NCI-H526 treated with DMSO at 0.1 percent for 48 hours (cell line): ENCODE measurements around the gene RGS6.
A peak's percentile ranks its signal among the peaks of the same experiment; 100 is the strongest.

ENCODE experiments used
- DNase-seq: peaks from one replicate; lab custom pipeline; 2025; lab: John Stamatoyannopoulos, UW

The RGS6 gene

DNA sequence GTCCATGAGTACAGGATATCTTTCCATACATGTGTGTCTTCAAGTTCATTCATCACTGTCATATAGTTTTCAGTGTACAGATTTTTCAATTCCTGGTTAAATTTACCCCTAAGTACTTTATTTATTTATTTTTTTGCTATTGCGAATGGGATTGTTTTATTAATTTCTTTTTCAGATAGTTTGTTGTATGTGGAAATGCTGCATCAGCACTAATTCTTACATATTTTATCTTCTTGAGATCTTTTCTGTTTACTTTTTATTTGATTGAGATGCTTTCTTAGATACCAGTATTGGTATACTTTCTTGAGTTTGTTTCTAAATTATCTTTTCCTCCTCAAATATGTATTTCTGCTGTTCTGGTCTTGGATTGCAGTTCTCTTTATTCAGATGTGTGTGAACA lies 148.9 kb downstream of the RGS6 start:
- DNase-seq: no peak

DNA sequence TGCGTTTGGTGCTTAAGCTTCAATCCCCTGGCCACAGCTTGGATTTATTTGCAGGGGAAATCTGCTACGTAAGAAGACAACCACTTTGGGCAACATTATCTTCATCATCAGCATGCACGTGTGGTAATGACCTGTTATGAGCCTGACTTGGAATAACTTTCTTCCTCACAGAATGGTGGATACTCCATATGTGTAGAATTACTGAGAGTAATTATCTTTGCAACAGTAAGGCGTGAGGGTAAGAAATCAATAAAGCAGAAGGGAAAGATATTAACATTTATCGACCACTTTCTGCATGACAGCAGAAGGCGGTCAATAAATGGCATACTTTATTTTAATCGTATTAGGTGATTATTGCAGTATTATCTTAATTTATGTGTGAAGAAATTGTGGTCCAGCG lies 152.7 kb downstream of the RGS6 start:
- DNase-seq: no peak

DNA sequence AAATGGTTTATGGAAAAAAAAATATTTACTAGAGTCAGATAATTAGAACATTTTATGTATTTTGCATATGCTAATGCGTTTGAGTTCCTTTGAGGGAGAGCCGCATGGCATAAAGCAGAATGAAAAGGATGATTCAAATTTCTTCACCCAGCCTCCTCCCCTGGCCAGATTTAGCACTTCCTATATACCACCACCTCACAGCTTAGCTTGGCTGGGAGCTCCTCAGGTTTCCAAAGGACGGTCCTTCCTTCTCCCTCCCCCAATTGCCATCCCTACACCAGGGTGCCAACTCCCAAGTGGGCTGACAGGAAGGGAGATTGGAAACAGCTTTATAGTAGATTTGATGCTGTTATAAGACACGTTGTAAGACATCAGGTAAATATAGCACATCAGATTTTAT lies 157.4 kb downstream of the RGS6 start:
- DNase-seq: no peak

DNA sequence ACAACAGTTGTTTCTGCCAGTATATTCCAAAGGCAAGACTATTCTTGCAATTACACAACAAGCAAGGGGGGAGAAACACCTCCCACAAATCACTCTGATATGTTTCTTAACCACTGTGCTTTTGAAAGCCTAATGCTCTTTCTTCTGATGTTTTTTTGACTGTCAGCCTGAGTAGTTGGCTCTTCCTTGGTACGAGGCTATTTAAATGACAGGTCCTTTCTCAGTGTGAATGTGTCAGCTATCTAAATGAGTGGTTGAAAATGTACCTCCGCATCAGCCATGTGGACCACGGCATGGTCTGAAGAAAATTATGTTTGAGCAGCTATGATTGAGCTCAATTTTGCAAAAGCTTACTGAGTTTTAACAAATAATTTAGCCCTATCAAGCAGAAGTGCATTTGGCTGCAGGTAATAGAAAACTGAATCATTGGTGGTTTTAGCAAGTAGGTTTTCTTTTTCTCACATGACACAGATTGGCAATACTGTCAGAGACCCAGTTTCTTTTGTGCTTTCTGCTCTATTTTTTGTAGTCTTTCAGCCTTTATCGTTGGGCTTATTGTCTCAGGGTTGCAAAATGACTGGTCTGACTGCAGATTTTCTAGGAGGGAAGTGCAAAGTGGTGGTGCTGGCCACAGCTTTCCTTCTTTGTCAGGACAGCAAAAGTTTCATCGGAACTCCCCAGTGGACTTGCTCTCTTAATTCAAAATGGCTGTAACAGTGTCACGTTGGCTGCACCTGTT lies 162.8 kb downstream of the RGS6 start:
- no peak for DNase-seq

DNA sequence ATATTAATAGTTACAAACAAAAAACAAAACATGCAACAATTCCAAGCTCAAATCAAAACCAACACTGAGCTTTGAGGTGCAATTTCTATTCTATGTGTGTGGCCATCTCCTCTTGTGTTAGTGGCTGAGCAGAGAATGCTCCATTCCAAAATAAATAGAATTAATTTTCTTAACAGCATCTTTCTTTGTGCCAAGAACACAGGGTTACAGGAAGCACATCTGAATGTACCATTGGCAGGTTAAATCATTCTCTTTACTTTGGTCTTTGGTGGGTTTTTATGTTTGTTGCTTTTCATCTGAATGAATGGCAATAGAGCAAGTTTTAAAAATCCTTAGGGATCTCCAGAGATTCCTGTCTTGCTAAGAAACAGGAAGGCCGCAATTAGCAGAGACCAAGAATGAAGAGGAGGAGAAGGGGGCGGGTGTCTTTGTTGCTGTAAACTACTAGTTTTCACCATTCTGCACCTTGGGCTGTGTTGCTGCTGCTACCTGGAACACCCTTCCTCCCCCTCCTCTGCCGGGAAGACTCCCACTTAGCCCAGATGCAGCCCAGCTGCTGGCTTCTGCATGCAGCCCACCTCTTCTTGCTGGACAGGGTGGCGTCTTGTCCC lies 165.0 kb downstream of the RGS6 start:
- DNase-seq: no peak

DNA sequence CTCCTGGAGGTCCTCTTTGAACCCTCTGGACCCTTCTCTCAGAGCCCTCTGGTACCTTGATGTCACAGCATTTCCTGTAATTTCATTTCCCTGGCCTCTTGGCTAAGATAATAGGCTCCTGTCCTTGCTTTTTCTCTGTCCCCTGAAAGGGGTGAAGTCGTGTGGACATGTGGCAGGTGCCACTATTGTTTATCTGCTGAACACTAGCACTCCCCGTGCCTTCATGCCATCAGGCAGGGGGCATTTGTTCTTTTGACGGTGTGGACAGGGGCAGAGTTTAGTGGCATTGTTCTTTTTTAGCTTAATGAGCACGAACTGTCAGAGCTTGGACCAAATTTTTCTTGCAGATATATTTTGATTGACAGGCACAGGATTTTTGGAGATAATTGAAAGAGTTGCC lies 166.0 kb downstream of the RGS6 start:
- DNase-seq: no peak

DNA sequence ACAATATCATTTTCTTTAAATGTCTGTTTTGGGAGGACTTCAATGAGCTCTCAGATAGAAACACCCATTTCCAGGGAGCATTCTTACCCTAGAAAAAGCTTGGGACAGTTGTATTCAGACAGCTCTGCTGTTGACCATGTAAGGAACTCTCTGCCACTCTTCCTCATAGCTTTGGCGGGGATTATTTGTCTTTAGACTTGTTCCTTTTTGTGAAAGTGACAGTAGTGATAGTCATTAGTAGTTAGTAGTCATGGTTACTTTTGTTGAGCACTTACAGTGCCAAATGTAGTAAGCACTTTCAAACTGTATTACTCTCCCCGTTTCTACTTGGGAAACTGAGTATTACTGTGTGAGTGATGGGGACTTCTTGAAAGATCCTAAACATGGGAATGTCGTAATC lies 167.3 kb downstream of the RGS6 start:
- DNase-seq: no peak

DNA sequence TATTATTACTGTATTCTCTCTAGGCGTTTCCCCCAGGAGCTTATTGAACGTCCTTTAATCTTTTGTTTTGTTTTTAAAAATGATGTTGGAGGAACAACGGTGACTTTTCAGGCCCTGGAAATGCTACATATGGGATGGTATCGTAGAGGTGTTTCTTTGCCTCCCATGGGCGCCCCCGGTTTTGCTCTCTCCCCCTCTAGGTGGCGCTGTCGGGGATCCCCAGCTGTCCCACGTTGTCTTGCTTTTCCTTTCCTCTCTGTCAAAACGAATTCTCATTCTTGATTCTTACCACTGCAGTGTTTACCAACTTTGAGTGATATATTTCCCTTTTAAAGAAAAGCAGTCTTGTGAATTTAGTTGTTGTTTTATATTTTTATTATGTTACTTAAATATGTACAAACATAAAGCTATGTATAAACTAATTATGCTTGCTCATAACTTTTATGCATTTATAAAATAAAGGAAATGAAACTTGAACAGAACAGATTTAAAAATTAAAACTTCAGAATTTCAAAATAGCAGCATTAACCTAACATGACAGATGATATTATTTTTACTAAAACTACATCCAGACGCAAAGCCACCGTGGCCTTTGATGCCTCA lies 171.9 kb downstream of the RGS6 start:
- DNase-seq: no peak

DNA sequence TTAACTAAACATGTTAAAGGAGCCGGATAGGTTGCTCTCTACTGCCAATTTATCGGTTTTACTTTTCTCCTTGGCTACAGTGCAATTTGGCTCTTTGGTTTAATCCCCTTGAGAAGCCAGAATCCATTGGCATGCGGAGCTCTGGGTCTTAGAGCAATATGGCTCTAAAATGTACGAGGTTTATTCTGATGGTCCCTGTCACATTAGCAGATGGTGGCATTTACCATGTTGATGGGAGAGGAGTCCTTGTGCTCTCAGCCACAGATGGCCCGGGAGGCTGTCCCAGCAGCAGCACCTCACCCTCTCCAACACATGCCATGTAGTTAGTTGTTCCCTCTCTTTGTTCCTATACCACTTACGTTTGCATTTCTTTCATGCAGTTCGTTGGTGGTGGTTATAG lies 179.7 kb downstream of the RGS6 start:
- no peak for DNase-seq

DNA sequence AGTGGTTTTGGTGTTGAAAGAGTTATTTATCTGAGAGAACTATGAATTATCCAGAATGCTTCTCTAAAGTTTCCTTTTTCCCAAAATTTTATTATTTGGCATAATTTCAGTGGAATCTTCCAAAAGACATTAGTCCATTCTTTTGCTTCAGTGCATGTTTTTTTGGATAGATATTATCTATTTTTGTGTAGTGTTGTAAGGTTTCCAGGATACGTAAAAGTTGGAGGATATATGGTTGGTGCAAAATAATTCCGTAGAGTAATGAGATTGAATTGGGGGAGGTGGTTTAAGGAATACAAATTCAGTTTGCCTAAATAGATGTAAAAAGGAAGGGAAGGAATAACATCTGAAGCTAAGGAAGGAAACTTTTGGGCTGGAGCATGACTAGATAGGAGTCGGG lies 186.6 kb downstream of the RGS6 start:
- no peak for DNase-seq

DNA sequence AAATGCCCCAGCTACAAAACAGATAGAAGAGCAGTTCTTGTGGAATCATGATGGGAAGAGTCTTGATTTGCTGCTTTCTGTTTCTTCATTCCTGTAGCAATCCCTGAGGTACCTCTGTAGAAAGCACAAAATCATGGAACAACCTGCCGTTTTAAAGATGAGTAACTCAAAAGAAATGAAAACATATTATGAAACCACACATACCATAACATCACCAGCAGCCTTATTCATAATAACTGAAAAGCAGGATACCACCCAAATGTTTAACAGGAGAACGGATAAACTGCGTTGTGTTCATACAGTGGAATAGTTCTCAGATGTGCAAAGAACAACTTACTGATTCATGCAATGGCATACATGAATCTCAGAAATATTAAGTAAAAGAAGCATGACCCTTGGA lies 188.1 kb downstream of the RGS6 start:
- DNase-seq: no peak

DNA sequence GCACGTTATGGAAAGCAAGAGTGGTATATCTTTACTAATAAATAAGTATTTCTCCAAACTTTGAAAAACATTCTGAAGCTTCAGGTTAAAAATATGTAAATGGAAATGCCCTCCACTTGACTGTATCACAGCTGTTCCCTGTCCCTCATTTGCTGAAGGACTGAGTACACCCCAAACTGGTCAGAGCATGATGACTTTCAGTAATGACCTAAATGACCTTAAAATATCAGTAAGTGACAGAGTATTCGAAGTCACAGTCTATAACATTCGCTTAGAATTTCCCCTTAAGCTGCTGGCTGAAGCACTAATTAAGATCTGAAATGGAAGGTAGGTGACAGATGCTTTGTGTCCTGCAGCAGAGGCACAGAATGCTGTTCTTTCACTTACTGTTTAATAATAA lies 191.5 kb downstream of the RGS6 start:
- no peak for DNase-seq

DNA sequence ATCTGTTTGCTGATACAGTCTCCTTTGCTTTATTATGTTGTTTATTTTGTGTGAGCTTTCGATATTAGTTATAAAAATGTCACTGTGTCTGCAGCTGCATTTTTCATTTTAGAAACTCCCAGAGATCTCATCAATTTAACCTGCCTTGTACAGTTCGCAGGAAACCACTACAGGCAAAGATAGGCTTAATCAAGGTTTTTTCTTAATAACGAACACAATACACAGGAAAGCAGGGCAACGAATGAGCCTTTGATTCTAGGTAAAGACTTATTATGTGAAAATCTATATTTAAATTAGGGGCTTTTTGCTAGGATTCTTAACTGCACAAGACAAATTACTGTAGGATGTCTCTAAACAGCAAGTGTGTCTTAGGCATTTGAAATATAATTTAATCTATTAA lies 191.9 kb downstream of the RGS6 start:
- no peak for DNase-seq

DNA sequence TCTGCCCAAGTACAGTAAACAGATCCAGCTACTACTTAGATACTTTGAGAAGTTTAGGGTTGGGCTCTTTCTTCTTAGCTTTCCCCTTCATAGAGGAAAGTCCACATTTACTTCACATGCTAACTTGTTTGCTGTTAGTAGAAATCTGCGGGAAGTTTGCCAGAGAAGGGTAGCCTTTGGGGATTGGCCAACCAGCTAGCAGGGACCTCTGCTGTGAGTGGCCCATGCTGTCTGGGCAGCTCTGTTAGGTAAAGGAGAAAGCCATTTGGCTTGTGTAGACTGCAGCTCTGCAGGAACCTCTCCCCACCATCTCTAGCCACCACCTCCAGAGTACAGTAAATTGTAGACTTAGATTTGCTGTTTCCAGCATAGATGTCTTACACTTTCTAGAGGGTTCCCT lies 193.9 kb downstream of the RGS6 start:
- DNase-seq: no peak

DNA sequence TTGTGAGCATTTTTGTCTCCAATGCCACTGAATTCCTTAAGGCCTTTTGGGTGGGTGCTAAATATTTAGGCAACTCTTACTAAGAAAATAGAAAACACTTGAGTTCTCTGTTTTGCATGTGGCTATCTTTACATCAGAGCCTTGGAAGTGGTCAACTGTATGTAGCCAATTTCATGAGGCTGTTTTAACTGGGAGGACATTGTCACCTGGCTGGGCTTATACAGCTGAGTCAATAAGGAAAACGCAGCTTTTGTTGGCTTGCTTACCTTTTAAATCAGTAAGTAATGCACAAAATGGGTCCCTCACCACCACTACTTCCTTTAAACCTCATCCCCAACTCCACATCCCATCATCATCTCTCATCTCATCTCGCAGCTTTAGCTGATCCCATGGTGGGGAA lies 194.3 kb downstream of the RGS6 start:
- DNase-seq: no peak

DNA sequence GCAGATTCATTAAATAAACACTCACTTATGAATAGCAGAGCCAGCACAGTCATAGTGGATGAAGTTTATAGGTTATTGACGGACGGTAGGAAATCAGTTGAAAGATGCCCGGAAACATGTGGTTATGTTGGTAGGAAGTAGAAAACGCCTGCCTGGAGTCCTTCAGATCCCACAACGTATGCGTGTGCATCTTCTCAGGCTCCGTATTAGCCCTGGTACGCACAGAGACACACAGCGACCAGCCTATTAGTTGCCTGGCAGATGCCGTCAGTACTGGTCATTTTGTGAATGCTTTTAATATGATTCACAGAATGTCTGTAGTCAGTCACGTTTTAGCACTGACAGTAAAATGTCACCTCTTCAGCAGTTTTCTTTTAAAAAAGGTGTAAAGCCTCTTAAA lies 196.4 kb downstream of the RGS6 start:
- no peak for DNase-seq

DNA sequence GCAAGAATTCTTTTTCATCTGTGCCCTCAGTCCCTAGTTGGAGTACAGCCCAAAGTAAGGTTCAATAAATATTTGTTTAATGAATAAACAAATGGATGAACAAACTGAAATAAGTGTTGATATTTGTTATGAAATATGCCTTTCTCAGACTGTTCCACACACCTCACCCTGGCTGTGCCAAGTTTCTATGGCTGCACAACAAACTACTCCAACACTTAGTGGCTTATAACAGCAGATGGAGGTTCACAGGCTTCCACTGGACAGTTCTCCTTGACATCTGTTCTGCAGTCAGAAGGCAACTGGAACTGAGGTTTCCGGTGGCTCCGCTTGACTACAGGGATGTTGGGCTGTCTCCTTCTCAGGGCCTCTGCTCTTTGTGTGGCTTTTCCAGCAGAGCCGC lies 197.1 kb downstream of the RGS6 start:
- no peak for DNase-seq

DNA sequence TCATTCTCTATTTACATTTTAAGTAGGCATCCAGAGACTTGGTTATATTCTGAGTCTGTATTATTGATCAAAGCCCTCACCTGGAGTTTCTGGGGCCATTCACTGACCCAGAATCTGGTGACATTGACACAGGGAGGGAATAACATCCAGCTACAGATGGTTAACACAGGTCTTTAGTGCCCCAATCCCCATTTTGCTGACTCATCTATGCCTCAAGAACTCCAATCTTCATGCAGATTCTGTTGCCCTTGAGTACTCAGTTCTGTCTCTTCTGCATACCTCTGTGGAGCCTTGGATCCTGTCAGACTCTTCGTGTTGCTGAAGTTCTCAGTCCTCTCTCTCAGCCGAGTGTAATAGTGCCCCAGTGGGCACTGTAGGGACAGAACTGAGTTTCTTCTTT lies 208.9 kb downstream of the RGS6 start:
- no peak for DNase-seq

DNA sequence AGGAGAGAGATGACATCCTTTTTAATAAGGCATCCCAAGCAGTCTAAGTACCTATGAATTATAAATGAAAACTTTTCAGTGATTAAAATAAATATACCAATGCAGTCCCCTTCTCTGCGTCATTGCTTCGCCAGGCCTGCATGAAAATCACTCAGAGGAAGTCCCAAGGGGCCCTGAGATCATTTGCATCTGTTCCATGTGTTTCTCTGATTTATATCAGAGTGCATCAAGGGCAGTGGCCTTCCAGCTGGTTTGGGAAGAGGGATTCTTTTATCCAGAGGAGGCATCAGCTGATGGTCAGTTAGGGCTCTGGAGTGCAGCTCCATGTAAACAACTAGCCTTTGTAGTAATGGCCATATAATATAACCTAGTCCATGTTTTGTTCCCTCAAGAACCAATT lies 210.1 kb downstream of the RGS6 start:
- DNase-seq: peak; percentile 71

DNA sequence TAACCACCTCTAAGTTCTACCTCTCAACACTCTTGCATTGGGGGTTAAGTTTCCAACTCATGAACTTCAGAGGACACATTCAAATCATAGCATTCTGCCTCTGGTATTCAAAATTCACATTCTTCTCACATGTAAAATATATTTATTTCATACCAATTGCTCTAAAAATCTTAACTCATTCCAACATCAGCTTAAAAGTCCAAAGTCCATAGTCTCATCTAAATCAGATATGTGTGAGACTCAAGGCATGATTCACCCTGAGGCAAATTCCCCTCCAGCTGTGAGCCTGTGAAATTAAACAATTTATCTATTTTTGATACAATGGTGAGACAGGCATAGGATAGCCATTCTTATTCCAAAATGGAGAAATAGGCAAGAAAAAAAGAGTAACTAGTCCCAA lies 214.0 kb downstream of the RGS6 start:
- DNase-seq: no peak

DNA sequence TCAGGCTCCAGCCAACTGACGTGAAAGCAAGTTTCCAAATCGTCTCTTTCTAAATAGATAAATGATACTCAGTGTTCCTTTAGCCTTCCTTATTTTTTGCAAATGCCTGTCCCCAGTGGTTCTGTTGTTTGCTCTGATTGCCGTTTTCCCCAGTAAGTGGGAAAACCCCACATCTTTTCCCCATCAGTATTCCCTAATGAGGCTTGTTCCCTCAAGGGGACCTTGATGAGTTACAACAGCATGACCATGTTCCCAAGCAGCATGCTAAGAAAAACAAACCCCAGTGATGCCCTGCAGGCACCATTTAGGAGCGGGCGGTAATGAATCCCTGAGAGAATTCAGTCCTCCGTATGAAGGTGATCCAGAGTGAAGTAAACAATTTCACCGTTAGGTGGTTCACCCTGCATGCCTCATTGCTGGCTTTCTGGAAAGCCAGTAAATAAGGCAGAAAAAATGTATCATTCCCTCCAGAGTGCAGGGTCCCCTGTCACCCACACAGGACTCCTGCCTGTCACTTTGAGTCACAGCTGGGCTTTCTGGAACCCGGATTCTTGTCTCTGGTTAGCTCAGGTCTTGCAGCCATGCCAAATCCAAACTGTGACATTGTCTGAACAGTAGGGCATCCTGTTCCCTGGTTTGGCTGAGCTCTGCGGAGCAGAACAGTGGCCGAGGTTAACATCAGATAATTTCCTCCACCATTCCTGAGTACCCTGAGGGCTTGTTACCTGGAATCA lies 222.6 kb downstream of the RGS6 start:
- DNase-seq: no peak

DNA sequence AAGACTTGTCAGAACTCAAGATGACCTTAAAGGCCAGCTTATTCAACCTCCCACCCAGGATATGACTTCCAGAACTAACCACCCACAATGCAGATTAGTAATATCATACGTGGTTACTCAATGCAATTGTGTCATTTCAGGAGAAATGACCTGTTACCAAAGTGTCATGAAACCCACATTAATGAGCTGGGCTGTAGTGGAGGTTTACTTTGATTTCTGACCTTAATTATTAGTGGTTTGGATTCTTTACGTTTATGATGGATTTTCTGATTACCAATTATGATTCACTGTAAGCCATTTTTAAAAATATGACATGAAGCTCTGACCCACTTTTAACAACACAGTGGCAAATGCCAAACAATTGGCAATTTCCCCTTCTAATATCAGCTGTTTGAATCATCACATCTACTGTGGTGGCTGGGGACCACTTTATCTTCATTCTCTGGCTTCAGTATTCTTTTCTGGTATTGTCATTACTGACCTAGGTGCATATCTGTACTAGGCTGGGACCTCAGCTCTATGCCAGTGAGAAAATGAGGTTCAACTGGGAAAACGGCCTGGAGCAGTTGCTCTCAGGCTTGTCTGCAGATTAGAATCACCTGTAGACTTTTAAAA lies 223.3 kb downstream of the RGS6 start:
- DNase-seq: no peak
